GM18519 (cell line): ENCODE data around the gene P4HB.

Experiments
- ATAC-seq: cut with Tn5 transposase; IDR thresholded peaks from one replicate; pipeline ENCODE4 v1.9.1; 2021; ENCODE audit warnings: mild to moderate bottlenecking, moderate library complexity; ENCODE audit not compliant: unreplicated experiment, low FRiP score

P4HB gene

DNA sequence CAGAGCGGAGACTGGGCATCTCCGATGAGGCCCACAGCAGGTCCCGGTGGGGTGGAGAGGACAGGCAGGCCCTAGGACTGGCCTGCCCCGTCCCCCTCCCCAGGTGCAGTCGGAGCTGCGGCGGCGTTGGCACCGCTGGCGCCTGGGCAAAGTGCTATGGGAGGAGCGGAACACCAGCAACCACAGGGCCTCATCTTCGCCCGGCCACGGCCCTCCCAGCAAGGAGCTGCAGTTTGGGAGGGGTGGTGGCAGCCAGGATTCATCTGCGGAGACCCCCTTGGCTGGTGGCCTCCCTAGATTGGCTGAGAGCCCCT is 47.0 kb downstream of the P4HB start:
- ATAC-seq: no peak

DNA sequence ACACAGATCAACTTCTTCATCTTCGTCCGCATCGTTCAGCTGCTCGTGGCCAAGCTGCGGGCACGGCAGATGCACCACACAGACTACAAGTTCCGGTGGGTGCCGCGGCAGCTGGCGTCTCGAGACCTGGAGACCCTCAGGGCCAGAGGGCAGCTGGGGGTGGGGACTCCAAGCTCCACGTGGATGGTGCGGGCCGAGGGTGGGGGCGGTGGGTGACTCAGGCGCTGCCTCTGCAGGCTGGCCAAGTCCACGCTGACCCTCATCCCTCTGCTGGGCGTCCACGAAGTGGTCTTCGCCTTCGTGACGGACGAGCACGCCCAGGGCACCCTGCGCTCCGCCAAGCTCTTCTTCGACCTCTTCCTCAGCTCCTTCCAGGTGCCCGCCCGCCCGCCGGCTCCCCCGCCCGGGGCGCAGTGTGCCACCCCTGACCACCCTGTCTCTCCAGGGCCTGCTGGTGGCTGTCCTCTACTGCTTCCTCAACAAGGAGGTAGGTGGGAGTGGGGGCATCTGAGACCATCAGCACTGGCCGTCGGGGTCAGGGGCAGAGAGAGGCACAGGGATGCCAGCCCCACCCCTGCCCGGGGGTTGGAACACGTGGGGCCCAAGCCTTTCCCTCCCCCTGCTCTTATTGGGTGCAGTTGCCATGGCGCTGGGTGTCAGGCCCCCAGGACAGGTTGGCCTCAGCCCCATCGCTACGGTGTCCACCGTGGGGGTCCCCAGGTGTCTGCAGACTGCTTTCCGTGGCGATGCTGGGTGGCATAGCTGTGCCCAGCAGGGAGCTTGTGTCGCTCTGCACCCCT is 47.6 kb downstream of the P4HB start:
- ATAC-seq: no peak

- no peak for ATAC-seq
Measured at GRCh38 chr17:81811705-81812570, 48.4 kb downstream of the P4HB start.

DNA sequence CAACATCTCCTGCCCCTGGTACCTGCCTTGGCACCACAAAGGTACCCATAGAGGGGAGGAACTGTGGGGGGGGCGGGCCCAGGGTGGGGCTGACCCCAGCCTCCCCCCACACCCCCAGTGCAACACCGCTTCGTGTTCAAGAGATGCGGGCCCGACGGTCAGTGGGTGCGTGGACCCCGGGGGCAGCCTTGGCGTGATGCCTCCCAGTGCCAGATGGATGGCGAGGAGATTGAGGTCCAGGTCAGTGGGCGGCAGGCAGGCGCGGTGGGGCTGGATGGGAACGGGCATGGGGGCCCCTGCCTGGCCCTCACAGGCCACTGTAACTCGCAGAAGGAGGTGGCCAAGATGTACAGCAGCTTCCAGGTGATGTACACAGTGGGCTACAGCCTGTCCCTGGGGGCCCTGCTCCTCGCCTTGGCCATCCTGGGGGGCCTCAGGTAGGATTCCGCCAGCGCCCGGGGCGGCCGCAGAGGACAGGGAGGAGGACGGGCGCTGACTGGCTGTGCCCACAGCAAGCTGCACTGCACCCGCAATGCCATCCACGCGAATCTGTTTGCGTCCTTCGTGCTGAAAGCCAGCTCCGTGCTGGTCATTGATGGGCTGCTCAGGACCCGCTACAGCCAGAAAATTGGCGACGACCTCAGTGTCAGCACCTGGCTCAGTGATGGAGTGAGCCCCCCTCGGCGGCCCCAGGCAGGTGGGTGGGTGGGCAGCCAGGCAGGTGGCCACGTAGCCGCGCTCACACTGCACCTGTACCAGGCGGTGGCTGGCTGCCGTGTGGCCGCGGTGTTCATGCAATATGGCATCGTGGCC is 49.2 kb downstream of the P4HB start:
- ATAC-seq: no peak

DNA sequence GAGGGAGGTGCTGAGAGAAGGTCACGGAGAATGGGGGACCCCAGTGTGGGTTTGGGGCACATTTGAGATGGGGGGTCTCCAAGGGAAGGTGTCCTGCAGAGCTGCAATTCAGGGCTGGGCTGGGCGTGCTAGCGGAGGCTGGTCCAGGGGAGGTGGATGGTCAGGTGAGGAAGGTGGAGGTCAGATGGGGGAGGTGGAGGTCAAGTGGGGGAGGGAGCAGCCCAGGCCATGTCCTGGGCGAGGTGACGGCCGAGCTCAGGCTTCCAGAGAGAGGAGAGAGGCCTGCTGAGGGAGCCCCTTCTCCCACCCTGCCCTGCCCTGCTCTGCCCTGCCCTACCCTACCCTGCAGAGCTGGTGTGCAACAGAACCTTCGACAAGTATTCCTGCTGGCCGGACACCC is 49.9 kb downstream of the P4HB start:
- no peak for ATAC-seq

- ATAC-seq: no peak
Measured at GRCh38 chr17:81809556-81809998, 50.8 kb downstream of the P4HB start.

DNA sequence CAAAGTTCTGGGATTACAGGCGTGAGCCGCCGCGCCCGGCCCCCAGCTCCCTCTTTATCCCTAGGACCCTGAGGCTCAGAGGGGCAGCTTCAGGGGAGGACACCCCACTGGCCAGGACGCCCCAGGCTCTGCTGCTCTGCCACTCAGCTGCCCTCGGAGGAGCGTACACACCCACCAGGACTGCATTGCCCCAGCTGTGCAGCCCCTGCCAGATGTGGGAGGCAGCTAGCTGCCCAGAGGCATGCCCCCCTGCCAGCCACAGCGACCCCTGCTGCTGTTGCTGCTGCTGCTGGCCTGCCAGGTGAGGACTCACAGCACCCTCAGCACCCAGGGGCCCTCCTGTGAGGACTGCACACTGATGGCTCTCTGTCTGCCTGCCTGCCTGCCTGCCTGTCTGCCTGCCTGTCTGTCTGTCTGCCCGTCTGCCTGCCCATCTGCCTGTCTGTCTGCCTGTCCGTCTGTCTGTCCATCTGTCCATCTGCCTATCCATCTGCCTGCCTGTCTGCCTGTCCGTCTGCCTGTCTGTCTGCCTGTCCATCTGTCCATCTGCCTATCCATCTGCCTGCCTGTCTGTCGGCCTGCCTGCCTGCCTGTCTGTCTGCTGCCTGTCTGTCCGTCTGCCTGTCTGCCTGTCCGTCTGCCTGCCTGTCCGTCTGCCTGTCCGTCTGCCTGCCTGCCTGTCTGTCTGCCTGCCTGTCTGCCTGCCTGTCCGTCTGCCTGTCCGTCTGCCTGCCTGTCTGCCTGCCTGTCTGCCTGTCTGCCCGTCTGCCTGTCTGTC is 51.4 kb downstream of the P4HB start:
- ATAC-seq: no peak

DNA sequence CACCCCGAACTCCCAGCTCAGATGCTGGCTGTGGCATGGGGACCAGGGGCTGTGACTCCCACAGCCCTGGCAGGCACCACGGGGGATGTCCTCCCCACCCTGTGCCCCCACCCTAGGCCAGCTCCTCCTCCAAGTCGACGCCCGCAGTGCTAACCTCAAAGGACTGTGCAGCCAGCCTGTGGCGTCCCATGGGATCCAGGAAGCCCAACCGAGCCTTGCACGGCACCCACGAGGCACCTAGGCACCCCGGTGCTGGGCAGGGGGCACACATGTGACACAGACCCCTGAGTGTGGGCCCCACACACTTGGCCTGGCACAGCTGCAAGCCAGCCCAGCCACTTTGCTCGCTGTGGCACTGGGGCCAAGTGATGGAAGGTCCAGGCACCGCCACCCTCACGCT is 52.5 kb downstream of the P4HB start:
- no peak for ATAC-seq

GRCh38 chr17:81807210-81807719 is 53.1 kb downstream of the P4HB start:
- ATAC-seq: no peak

DNA sequence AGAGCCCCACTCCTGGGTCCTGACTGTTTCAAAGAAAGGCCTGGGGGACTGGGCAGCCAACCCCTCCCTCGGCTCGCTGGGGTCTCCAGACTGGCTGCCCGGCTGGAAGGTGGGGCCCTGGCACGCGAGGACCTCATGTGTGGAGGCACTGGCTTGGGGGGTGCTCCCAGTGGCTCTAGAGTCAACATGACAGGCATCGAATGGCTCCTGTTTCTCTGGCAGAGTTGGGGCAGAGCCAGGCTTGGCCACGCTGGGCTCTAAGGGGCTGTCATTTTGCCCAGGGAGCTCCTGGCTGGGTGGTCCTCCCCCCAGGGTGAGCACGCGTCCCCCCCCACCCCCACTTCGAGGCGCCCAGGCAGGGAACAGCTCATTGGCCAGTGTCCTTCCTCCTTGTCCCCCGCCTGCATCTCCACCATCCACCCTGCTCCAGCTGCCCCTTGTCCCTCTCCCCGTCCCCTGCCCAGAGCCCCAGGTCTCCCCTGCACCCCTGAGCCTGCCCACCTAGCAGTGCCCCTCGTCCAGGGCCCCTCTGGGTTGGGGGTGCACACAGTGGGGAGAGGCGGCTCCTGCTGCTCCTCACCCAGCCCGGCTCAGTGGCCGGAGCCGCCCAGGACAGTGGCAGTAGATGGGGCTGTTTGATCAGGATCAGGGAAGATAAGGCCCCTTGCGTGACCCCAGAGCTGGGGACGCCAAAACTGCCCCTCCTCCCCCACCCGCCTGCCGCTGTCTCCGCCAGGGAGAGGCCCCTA is 53.7 kb downstream of the P4HB start:
- no peak for ATAC-seq

DNA sequence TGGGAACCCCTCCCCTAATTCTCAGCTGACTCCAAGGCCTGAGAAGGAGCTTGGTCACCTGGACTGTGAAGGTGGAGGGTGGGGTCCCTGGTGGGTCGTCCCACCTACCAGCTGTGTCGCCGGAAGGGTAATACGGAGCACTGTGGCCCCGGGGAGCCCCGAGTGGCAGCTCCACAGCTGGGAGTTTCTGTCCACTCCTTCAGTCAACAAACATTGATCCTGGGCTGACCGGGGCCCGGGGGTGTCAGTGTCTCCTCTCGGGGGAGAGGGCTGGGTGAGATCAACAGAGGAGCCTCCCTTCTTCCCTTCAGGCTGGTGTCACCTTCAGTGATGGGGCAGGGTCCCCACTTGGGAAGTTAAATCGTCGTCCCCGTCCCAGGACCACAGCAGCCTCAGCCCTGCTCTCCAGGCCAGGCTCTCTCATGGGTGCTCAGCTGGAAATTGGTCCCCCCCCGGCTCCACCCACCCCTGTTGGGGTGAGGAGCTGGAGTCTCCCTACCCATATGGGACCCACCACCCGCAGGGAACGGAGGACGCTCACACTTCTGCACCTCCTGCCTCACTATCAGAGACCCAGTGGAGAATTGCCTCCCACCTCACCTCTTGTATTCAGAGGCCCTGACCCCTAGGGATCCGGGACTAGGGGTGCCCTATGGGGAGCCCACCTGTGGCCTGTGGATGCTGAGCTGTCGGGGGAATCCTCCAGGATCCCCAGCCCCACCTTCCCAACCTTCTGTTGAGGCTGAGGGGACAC is 54.5 kb downstream of the P4HB start:
- no peak for ATAC-seq

DNA sequence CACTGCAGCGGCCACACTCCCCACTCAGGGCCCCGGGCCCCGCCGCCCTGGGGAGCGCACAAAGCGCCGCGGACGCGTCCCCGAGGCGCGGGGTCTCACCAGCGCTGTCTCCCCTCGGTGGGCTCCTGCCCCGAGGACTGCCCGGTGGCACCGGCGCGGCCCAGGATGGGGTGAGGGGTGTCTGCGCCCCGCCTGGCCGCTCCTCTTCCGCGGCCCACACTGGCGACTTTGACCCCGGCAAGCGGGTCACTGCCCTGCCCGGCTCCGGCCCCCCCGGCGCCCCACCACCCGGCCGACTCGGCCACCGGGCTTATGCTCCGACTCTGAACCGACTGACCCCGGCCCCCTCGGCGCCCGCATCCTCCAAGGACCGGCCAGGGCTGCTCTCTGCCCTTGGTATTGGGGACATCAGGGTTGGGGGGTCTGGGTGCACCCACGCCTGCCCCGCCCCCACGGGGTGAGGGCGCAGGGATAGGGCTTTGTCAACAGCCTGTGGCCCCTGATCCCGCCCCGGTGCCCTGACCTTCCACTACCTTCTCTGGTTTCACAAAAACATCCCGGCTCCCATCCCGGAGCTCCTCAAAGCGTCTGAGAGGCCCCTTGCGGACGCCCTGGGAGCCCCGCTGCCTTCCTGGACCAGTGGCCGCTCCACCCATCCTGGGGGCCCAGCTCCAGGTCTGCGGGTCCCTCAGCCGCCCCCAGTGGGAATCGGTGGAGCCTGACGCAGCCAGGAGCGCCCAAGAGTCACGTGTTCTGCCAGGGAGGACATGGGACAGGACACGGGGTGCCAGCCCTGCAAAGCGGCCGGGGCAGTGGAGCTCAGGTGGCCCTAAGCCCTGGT is 55.6 kb downstream of the P4HB start:
- no peak for ATAC-seq

- no peak for ATAC-seq
Measured at GRCh38 chr17:81803728-81804558, 56.4 kb downstream of the P4HB start, which contains the start of gene GCGR. GCGR (plus strand) TSS chr17:81804150; CDS start chr17:81809019, 4,869 bp downstream.

DNA sequence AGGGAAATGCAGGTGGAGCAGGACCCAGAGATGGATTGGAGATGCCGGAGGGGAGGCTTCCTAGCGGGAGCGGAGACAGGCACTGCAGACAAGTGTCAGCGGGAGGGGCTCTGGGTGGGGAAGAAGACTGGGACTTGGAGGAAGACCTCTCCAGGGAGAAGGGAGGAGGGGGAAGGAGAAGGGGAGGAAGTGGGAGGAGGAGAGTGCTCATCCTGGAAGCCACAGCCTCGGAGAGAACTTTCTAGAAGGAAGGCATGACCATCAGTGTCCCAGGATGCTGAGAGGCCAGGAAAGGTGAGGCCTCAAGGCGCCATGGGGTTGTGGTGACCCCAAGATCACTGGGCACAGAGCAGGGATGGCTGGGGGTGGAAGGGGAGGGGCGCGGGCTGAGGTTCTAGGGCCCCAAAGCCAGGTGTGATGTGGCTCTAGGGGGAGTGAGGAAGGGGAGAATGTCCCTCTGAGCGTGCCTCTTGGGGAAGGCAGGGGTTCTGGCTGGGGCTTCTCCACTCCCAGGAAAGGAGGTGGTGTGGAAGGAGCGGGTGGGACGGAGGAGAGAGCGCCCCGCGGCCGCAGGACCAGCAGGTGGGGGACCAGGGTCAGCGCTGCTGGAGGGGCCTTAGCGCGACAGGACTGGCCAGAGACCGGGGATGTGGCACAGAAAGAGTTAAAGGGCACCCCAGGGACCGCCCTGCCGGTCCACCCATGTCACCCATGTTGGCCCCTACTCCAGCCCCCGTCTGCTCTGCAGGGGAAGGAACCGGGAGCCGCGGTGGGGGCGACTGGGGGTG is 57.3 kb downstream of the P4HB start:
- ATAC-seq: no peak

GRCh38 chr17:81802048-81802758 is 58.1 kb downstream of the P4HB start:
- ATAC-seq: no peak
